Measurements from ENCODE around the gene ZNF37A.

GRCh38 chr10:38093816-38094157 lies 350 bp upstream of the ZNF37A start:
- TF ChIP-seq RAD21 (IDR thresholded peaks at IDR 0.05; ENCODE audit: low read length): peak; percentile 16; the same call in 1 of the 2 replicates
- no peak for TF ChIP-seq MXI1 (IDR thresholded peaks at IDR 0.05; ENCODE audit: low read depth, low read length)
- TF ChIP-seq, protein P1, sequence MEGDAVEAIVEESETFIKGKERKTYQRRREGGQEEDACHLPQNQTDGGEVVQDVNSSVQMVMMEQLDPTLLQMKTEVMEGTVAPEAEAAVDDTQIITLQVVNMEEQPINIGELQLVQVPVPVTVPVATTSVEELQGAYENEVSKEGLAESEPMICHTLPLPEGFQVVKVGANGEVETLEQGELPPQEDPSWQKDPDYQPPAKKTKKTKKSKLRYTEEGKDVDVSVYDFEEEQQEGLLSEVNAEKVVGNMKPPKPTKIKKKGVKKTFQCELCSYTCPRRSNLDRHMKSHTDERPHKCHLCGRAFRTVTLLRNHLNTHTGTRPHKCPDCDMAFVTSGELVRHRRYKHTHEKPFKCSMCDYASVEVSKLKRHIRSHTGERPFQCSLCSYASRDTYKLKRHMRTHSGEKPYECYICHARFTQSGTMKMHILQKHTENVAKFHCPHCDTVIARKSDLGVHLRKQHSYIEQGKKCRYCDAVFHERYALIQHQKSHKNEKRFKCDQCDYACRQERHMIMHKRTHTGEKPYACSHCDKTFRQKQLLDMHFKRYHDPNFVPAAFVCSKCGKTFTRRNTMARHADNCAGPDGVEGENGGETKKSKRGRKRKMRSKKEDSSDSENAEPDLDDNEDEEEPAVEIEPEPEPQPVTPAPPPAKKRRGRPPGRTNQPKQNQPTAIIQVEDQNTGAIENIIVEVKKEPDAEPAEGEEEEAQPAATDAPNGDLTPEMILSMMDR (IDR thresholded peaks at IDR 0.05): no peak
- no peak for TF ChIP-seq EP300 (IDR thresholded peaks at IDR 0.05; ENCODE audit: borderline replicate concordance in 1 of 2, low read depth in 1 of 2, low read length in 1 of 2)
- TF ChIP-seq ZBTB33 (IDR thresholded peaks at IDR 0.05; ENCODE audit: borderline replicate concordance, low read depth): no peak
- no peak for TF ChIP-seq FOXM1 (IDR thresholded peaks at IDR 0.05; ENCODE audit: low read depth)
- no peak for TF ChIP-seq RFX5 (IDR thresholded peaks at IDR 0.05; ENCODE audit: low read length)
- TF ChIP-seq ELF1 (IDR thresholded peaks at IDR 0.05): no peak
- TF ChIP-seq EZH2phosphoT487 (IDR thresholded peaks at IDR 0.05; ENCODE audit: borderline replicate concordance, low read depth): no peak
- no peak for TF ChIP-seq GABPA (IDR thresholded peaks at IDR 0.05; ENCODE audit: low read depth)
- no peak for TF ChIP-seq RCOR1 (IDR thresholded peaks at IDR 0.05; ENCODE audit: low read length)
- TF ChIP-seq TAF1 (IDR thresholded peaks at IDR 0.05; ENCODE audit: borderline replicate concordance, low read depth, low read length): no peak
- TF ChIP-seq, protein P2, sequence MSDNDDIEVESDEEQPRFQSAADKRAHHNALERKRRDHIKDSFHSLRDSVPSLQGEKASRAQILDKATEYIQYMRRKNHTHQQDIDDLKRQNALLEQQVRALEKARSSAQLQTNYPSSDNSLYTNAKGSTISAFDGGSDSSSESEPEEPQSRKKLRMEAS (IDR thresholded peaks at IDR 0.05; ENCODE audit: low read depth): no peak

Data from SK-N-SH (cell line).